K562 (cell line): ENCODE data around the gene EFHB. TPM values are rescaled to one million over a fixed set of nuclear protein-coding genes. Genes with fewer than 3 reads are reported as not detected.

ENCODE experiments used
- ATAC-seq: fragments of 200-7000 bp; cut with Tn5 transposase; 3 replicates; pipeline ENCODE4 v1.9.1; 2020; ENCODE audit warnings: moderate library complexity
- BruUV-seq: library from RNA; stranded (reverse); fragments of 400-500 nt; replicated peaks from 2 replicates; lab custom pipeline; 2021; lab: Mats Ljungman, UMichigan
- CTCF ChIA-PET: fragments of 300-600 bp; formaldehyde crosslinking; extraction: SDS; loops from one replicate; lab custom pipeline; 2021; ENCODE audit warnings: low intra/inter-chr PET ratio; lab: Yijun Ruan, JAX
- POLR2A ChIA-PET: fragments of 300-600, 350-650 bp; sonication (Branson Sonifier 250); formaldehyde crosslinking; extraction: SDS; loops from one replicate; lab custom pipeline; 2021; ENCODE audit warnings: antibody characterized with exemption, inconsistent platforms; lab: Yijun Ruan, JAX
- DNase-seq, 4 experiments: peaks; one replicate each; pipeline versions ENCODE4 v3.0.0 to v3.0.0-alpha.2; 2011 to 2018; ENCODE audit warnings: low spot score in 3 of 4, mixed read lengths in 3 of 4; ENCODE audit errors: extremely low read depth in 1 of 4
- FAIRE-seq: peaks from 2 replicates; lab custom pipeline; 2011; peaks lifted over from hg19 to GRCh38; lab: Jason Lieb, UNC
- H2AFZ ChIP-seq: 2 replicates; pipeline ENCODE4 v1.6.0; 2011; ENCODE audit warnings: low read depth, low read length, control low read depth, inconsistent platforms
- H3K27ac ChIP-seq: fragments of 200-600 bp; 3 replicates; pipeline ENCODE4 v1.8.0; 2011; ENCODE audit warnings: low read depth, mild to moderate bottlenecking, control low read depth, inconsistent platforms, low read length, moderate library complexity, mixed read lengths; ENCODE audit errors: extremely low read depth
- H3K27me3 ChIP-seq, 2 experiments: fragments of 300-600 bp in 1 of 2; 2 replicates in 1 of 2; 3 replicates in 1 of 2; pipeline versions ENCODE4 v1.6.0 to v1.8.0; 2011; ENCODE audit warnings: inconsistent platforms in 2 of 2, low read length in 2 of 2, mild to moderate bottlenecking in 1 of 2, mixed read lengths in 1 of 2, moderate library complexity in 1 of 2; ENCODE audit not compliant: control insufficient read depth in 2 of 2, insufficient read depth in 2 of 2
- H3K36me3 ChIP-seq: fragments of 300-600 bp; 3 replicates; pipeline ENCODE4 v1.8.0; 2011; ENCODE audit warnings: mild to moderate bottlenecking, low read length, inconsistent platforms; ENCODE audit not compliant: control insufficient read depth, insufficient read depth
- H3K4me1 ChIP-seq, 2 experiments: fragments of 200-600 bp in 1 of 2; replicated peaks in 1 of 2; 2 replicates in 1 of 2; 3 replicates in 1 of 2; pipeline versions ENCODE4 v1.5.1 to v1.8.0; 2011; ENCODE audit warnings: inconsistent platforms in 2 of 2, low read length in 2 of 2, mild to moderate bottlenecking in 1 of 2, mixed read lengths in 1 of 2, moderate library complexity in 1 of 2; ENCODE audit not compliant: control insufficient read depth in 2 of 2, insufficient read depth in 2 of 2
- H3K4me2 ChIP-seq: 2 replicates; pipeline ENCODE4 v1.6.1; 2011; ENCODE audit warnings: low read length, control low read depth, inconsistent platforms, mixed read lengths; ENCODE audit not compliant: insufficient read depth
- H3K4me3 ChIP-seq: fragments of 200-600 bp; sonication (generic), shearing (Covaris generic); 2 replicates; pipeline ENCODE4 v1.5.1; 2016; ENCODE audit warnings: control low read depth, inconsistent platforms
- H3K79me2 ChIP-seq: fragments of 200-600 bp; 3 replicates; pipeline ENCODE4 v1.8.0; 2011; ENCODE audit warnings: low read length, inconsistent platforms; ENCODE audit not compliant: control insufficient read depth, insufficient read depth
- H3K9ac ChIP-seq, 2 experiments: 2 replicates each; pipeline versions ENCODE4 v1.6.0 to v1.6.1; 2011; ENCODE audit warnings: low read depth in 2 of 2, low read length in 2 of 2, control low read depth in 1 of 2, inconsistent platforms in 1 of 2, mild to moderate bottlenecking in 1 of 2, mixed read lengths in 1 of 2; ENCODE audit not compliant: insufficient read depth in 1 of 2
- H3K9me1 ChIP-seq: one replicate; pipeline ENCODE4 v1.6.0; 2011; ENCODE audit warnings: inconsistent platforms, mild to moderate bottlenecking, low read length, moderate library complexity; ENCODE audit not compliant: control insufficient read depth, insufficient read depth
- H3K9me3 ChIP-seq: replicated peaks from 2 replicates; pipeline ENCODE4 v1.5.1; 2011; ENCODE audit warnings: low read depth, low read length, inconsistent platforms; ENCODE audit not compliant: control insufficient read depth, insufficient read depth
- H4K20me1 ChIP-seq: replicated peaks from 2 replicates; pipeline ENCODE4 v1.6.1; 2011; ENCODE audit warnings: low read length, inconsistent platforms, mixed read lengths; ENCODE audit not compliant: control insufficient read depth, insufficient read depth
- CEBPB ChIP-seq: fragments of 450-650 bp; IDR thresholded peaks from 2 replicates; pipeline ENCODE4 v1.6.1; 2016; ENCODE audit warnings: missing genetic modification characterization, missing compliant biosample characterization
- GATA2 ChIP-seq: sonication (generic); formaldehyde crosslinking; IDR thresholded peaks from 2 replicates; pipeline ENCODE4 v1.4.0; 2020; ENCODE audit warnings: mild to moderate bottlenecking, missing genetic modification reagents
- HMGN3 ChIP-seq: IDR thresholded peaks from 2 replicates; pipeline ENCODE4 v1.6.1; 2011; ENCODE audit warnings: borderline replicate concordance, low read depth, mild to moderate bottlenecking, mixed read lengths, low read length; ENCODE audit not compliant: insufficient read length; ENCODE audit errors: extremely low read depth
- PPARD ChIP-seq: fragments of 250-450 bp; sonication (Bioruptor Pico); IDR thresholded peaks from 2 replicates; pipeline ENCODE4 v1.8.0; 2022; ENCODE audit warnings: inconsistent platforms, mild to moderate bottlenecking, moderate library complexity
- RHOXF2B ChIP-seq: fragments of 250-450 bp; sonication (Bioruptor Pico); conservative IDR thresholded peaks from 2 replicates; pipeline ENCODE4 v1.5.1; 2021
- WGBS: fragments of 100-300 bp; shearing (Covaris generic); methylation state at CpG from one replicate; pipeline ENCODE4 v1.1.6; 2016; ENCODE audit warnings: low coverage, mixed read lengths; ENCODE audit not compliant: insufficient coverage; ENCODE audit errors: missing lambda C conversion rate; 5-methylcytosine and 5-hydroxymethylcytosine counted together
- in situ Hi-C: fragments of 300-500 bp; cut with MboI; formaldehyde crosslinking; loops from 4 replicates; pipeline ENCODE4 v1.15.0; 2018; ENCODE audit warnings: inconsistent platforms, mixed read lengths
- intact Hi-C: fragments of 100-400 bp; cut with micrococcal nuclease; formaldehyde crosslinking; loops from 2 replicates; pipeline ENCODE4 v1.14.2; 2022
- polyA plus RNA-seq, 8 experiments: library from polyadenylated mRNA; depleted of rRNA in 4 of 8; stranded (reverse) in 5 of 8; unstranded in 3 of 8; fragments of >200 nt; fragmentation: Nextera tagmentation in 2 of 8; fragmentation: Illumina TruSeq in 1 of 8; extraction: Ambion mirVana in 2 of 8; extraction: Trizol in 1 of 8; gene quantifications; 2 replicates each; pipeline versions ENCODE4 v1.2.1 to v1.2.3, GENCODE V29; 2011 to 2014; ENCODE audit warnings: inconsistent platforms in 1 of 8, missing spikeins in 1 of 8
- total RNA-seq, 7 experiments: library from RNA; depleted of rRNA in 6 of 7; stranded (reverse); fragments of >200 nt in 6 of 7; fragmentation: Illumina TruSeq in 2 of 7; extraction: Trizol in 2 of 7; gene quantifications; 2 replicates each; pipeline versions ENCODE4 v1.2.1 to v1.2.3, GENCODE V29; 2011 to 2021; ENCODE audit warnings: low replicate concordance in 1 of 7
- TF ChIP-seq, protein P1 (sequence below), 2 experiments: fragments of 450-650 bp; IDR thresholded peaks; 2 replicates each; pipeline ENCODE4 v1.6.1; 2016
- TF ChIP-seq, protein P2 (sequence below): fragments of 250-450 bp; sonication (Bioruptor Pico); IDR thresholded peaks from 2 replicates; pipeline ENCODE4 v1.8.0; 2021; ENCODE audit warnings: moderate library complexity, mild to moderate bottlenecking, inconsistent platforms
- TF ChIP-seq, protein P3 (sequence below): fragments of 450-650 bp; IDR thresholded peaks from 2 replicates; pipeline ENCODE4 v1.6.1; 2014; ENCODE audit warnings: low read depth, mild to moderate bottlenecking, moderate library complexity, borderline replicate concordance
- TF ChIP-seq, protein P4 (sequence below): fragments of 450-650 bp; conservative IDR thresholded peaks from 2 replicates; pipeline ENCODE4 v1.6.1; 2016; ENCODE audit warnings: missing genetic modification characterization, low read depth, mild to moderate bottlenecking, control low read depth, missing compliant biosample characterization
- TF ChIP-seq, protein P5 (sequence below): fragments of 250-450 bp; sonication (Bioruptor Pico); IDR thresholded peaks from 2 replicates; pipeline ENCODE4 v1.4.0; 2020; ENCODE audit warnings: mild to moderate bottlenecking, moderate library complexity

Gene EFHB
- total and polyA plus RNA-seq, 9 of the 15 experiments (the other 6 are each of a cell fraction or from before 2014, with no cell fraction given): 1.5 to 4.0 (median 1.8) TPM

DNA sequence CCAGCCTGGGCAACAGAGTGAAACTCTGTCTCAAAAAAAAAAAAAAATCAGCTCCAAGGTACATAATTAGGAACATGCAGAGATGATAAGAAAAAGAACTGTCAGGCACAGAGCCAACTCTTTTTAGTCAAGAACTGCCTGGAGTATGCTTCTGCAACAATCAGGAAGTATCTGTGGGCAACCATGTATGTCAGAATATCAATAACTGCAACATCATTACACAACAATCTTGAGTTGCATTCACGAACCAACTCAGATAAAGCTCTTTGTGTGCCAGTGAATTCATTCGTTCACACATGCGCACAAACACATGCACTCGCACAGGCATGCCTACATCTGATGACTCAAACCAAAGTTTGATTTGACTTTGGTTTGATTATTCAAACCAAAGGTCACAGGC, 32.1 kb downstream of the EFHB start:
- no TSS peak for BruUV-seq
- H3K9me1 ChIP-seq: no peaks in the 10 kb centered on the region
- H2AFZ ChIP-seq: no peak overlapping the region
- no peaks in the 10 kb centered on the region for H3K27me3 ChIP-seq
- no peak overlapping the region for H3K27ac ChIP-seq
- H3K4me3 ChIP-seq: no peak overlapping the region
- CTCF ChIA-PET: interaction anchor here (0.7 kb wide), 1 partner anchor 114 kb away, joined by 3 read pairs; no protein-coding TSS in a partner anchor
- H3K4me1 ChIP-seq: no peaks in the 10 kb centered on the region; a peak in 1 of 5 replicates
- POLR2A ChIA-PET: no interaction called here
- no peaks in the 10 kb centered on the region for H3K9me3 ChIP-seq
- no peaks in the 10 kb centered on the region for H4K20me1 ChIP-seq
- H3K79me2 ChIP-seq: no peaks in the 10 kb centered on the region
- peak in 1 of 4 experiments; percentile 38 for DNase-seq
- H3K4me2 ChIP-seq: no peak overlapping the region
- no peaks in the 10 kb centered on the region for H3K36me3 ChIP-seq
- in situ Hi-C loops (no loop called here), intact Hi-C loops (loop anchor here (5.0 kb wide), 1 partner anchor 45 kb away; the partner anchor contains the start of gene RAB5A)
- H3K9ac ChIP-seq: no peak overlapping the region
- no peak for FAIRE-seq
- 39% methylated on average over 4 of the region's 4 CpGs for WGBS
- ATAC-seq: peak; percentile 40
- TF ChIP-seq PPARD (CRISPR knock-in tag) (no peak), GATA2 (CRISPR knock-in tag) (no peak), RHOXF2B (CRISPR knock-in tag) (no peak), CEBPB (peak; percentile 60), HMGN3 (no peak)
- TF ChIP-seq, protein P1, sequence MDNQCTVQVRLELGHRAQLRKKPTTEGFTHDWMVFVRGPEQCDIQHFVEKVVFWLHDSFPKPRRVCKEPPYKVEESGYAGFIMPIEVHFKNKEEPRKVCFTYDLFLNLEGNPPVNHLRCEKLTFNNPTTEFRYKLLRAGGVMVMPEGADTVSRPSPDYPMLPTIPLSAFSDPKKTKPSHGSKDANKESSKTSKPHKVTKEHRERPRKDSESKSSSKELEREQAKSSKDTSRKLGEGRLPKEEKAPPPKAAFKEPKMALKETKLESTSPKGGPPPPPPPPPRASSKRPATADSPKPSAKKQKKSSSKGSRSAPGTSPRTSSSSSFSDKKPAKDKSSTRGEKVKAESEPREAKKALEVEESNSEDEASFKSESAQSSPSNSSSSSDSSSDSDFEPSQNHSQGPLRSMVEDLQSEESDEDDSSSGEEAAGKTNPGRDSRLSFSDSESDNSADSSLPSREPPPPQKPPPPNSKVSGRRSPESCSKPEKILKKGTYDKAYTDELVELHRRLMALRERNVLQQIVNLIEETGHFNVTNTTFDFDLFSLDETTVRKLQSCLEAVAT (IDR thresholded peaks at IDR 0.05): no peak
- TF ChIP-seq, protein P2, sequence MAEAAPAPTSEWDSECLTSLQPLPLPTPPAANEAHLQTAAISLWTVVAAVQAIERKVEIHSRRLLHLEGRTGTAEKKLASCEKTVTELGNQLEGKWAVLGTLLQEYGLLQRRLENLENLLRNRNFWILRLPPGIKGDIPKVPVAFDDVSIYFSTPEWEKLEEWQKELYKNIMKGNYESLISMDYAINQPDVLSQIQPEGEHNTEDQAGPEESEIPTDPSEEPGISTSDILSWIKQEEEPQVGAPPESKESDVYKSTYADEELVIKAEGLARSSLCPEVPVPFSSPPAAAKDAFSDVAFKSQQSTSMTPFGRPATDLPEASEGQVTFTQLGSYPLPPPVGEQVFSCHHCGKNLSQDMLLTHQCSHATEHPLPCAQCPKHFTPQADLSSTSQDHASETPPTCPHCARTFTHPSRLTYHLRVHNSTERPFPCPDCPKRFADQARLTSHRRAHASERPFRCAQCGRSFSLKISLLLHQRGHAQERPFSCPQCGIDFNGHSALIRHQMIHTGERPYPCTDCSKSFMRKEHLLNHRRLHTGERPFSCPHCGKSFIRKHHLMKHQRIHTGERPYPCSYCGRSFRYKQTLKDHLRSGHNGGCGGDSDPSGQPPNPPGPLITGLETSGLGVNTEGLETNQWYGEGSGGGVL (CRISPR knock-in tag): no peak
- TF ChIP-seq, protein P3, sequence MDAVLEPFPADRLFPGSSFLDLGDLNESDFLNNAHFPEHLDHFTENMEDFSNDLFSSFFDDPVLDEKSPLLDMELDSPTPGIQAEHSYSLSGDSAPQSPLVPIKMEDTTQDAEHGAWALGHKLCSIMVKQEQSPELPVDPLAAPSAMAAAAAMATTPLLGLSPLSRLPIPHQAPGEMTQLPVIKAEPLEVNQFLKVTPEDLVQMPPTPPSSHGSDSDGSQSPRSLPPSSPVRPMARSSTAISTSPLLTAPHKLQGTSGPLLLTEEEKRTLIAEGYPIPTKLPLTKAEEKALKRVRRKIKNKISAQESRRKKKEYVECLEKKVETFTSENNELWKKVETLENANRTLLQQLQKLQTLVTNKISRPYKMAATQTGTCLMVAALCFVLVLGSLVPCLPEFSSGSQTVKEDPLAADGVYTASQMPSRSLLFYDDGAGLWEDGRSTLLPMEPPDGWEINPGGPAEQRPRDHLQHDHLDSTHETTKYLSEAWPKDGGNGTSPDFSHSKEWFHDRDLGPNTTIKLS: no peak
- TF ChIP-seq, protein P4, sequence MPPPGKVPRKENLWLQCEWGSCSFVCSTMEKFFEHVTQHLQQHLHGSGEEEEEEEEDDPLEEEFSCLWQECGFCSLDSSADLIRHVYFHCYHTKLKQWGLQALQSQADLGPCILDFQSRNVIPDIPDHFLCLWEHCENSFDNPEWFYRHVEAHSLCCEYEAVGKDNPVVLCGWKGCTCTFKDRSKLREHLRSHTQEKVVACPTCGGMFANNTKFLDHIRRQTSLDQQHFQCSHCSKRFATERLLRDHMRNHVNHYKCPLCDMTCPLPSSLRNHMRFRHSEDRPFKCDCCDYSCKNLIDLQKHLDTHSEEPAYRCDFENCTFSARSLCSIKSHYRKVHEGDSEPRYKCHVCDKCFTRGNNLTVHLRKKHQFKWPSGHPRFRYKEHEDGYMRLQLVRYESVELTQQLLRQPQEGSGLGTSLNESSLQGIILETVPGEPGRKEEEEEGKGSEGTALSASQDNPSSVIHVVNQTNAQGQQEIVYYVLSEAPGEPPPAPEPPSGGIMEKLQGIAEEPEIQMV (tag): no peak
- TF ChIP-seq, protein P5, sequence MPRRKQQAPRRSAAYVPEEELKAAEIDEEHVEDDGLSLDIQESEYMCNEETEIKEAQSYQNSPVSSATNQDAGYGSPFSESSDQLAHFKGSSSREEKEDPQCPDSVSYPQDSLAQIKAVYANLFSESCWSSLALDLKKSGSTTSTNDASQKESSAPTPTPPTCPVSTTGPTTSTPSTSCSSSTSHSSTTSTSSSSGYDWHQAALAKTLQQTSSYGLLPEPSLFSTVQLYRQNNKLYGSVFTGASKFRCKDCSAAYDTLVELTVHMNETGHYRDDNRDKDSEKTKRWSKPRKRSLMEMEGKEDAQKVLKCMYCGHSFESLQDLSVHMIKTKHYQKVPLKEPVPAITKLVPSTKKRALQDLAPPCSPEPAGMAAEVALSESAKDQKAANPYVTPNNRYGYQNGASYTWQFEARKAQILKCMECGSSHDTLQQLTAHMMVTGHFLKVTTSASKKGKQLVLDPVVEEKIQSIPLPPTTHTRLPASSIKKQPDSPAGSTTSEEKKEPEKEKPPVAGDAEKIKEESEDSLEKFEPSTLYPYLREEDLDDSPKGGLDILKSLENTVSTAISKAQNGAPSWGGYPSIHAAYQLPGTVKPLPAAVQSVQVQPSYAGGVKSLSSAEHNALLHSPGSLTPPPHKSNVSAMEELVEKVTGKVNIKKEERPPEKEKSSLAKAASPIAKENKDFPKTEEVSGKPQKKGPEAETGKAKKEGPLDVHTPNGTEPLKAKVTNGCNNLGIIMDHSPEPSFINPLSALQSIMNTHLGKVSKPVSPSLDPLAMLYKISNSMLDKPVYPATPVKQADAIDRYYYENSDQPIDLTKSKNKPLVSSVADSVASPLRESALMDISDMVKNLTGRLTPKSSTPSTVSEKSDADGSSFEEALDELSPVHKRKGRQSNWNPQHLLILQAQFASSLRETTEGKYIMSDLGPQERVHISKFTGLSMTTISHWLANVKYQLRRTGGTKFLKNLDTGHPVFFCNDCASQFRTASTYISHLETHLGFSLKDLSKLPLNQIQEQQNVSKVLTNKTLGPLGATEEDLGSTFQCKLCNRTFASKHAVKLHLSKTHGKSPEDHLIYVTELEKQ (CRISPR knock-in tag): no peak
